Hepatocyte (in vitro differentiated cells): ENCODE data around the gene ZMIZ1.

ENCODE experiments used
- EZH2phosphoT487 ChIP-seq: fragments of 200-600 bp; sonication (generic); IDR thresholded peaks from one replicate; pipeline ENCODE4 v1.6.1; 2018; ENCODE audit warnings: antibody characterized with exemption, mild to moderate bottlenecking, low read depth, moderate library complexity; ENCODE audit not compliant: unreplicated experiment, severe bottlenecking
- TF ChIP-seq, protein P1 (sequence below): fragments of 200-600 bp; sonication (generic); IDR thresholded peaks from 2 replicates; pipeline ENCODE4 v1.5.1; 2016; ENCODE audit warnings: antibody characterized with exemption, mild to moderate bottlenecking; ENCODE audit not compliant: poor library complexity

DNA sequence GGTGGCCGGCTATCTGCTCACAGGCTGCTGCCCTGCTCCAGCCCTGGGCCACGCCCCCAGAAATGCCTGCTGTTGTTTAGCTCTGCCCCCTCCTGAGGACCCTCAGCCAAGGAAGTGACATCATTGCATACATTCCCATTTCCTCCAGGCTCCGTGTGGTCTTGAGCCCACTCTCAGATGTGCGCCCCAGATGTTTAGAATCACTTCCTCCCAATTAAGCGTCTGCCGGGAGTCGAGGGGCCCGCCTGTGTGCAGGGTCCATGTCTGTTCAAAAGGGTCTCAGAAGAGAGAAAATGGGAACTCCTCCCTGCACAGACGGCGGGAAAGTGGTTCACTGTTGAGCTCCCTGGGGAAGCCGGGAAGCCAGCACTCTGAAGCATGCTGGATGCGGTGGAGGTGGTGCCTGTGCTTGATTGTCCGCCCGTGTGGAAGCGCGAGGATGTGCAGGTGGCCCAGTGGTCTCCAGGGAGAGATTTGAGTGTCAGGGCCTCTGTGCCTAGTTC is 161.6 kb downstream of the ZMIZ1 start:
- TF ChIP-seq EZH2phosphoT487: no peak
- TF ChIP-seq, protein P1, sequence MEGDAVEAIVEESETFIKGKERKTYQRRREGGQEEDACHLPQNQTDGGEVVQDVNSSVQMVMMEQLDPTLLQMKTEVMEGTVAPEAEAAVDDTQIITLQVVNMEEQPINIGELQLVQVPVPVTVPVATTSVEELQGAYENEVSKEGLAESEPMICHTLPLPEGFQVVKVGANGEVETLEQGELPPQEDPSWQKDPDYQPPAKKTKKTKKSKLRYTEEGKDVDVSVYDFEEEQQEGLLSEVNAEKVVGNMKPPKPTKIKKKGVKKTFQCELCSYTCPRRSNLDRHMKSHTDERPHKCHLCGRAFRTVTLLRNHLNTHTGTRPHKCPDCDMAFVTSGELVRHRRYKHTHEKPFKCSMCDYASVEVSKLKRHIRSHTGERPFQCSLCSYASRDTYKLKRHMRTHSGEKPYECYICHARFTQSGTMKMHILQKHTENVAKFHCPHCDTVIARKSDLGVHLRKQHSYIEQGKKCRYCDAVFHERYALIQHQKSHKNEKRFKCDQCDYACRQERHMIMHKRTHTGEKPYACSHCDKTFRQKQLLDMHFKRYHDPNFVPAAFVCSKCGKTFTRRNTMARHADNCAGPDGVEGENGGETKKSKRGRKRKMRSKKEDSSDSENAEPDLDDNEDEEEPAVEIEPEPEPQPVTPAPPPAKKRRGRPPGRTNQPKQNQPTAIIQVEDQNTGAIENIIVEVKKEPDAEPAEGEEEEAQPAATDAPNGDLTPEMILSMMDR: no peak
